Kidney tubule cell (primary cell): ENCODE data around the gene MR1.

Experiments used
- DNase-seq: peaks from one replicate; pipeline ENCODE4 v3.0.0-alpha.2; 2018; ENCODE audit warnings: low spot score

MR1 gene

GRCh38 chr1:181064011-181064623, 30.3 kb downstream of the MR1 start:
- no peak for DNase-seq

GRCh38 chr1:181064702-181065101, 30.9 kb downstream of the MR1 start:
- no peak for DNase-seq

GRCh38 chr1:181073638-181074037, 39.9 kb downstream of the MR1 start:
- peak; percentile 51 for DNase-seq

GRCh38 chr1:181075766-181076350, 42.1 kb downstream of the MR1 start:
- DNase-seq, result peak; percentile 84

GRCh38 chr1:181076852-181077251, 43.1 kb downstream of the MR1 start:
- no peak for DNase-seq

GRCh38 chr1:181077576-181078242, 43.9 kb downstream of the MR1 start:
- DNase-seq, result peak; percentile 75

GRCh38 chr1:181079382-181079781, 45.6 kb downstream of the MR1 start:
- no peak for DNase-seq

GRCh38 chr1:181079920-181080319, 46.1 kb downstream of the MR1 start:
- DNase-seq, result no peak

GRCh38 chr1:181080556-181080955, 46.8 kb downstream of the MR1 start:
- DNase-seq, result no peak

- DNase-seq, result no peak
Observed at GRCh38 chr1:181081395-181081794, 47.6 kb downstream of the MR1 start.

GRCh38 chr1:181083842-181084605, 50.2 kb downstream of the MR1 start:
- peak; percentile 33 for DNase-seq

- DNase-seq, result no peak
Observed at GRCh38 chr1:181084606-181084969, 50.8 kb downstream of the MR1 start.

- no peak for DNase-seq
Observed at GRCh38 chr1:181086091-181086490, 52.3 kb downstream of the MR1 start.

GRCh38 chr1:181086926-181087325, 53.1 kb downstream of the MR1 start:
- DNase-seq, result peak; percentile 82

- DNase-seq, result no peak
Observed at GRCh38 chr1:181087400-181087901, 53.7 kb downstream of the MR1 start.

GRCh38 chr1:181088079-181089016, 54.6 kb downstream of the MR1 start, which contains the start of gene IER5:
IER5 (plus strand) TSS chr1:181088700; CDS start chr1:181088903, 203 bp downstream.
- peak; percentile 98 for DNase-seq

GRCh38 chr1:181089017-181089675, 55.4 kb downstream of the MR1 start:
- no peak for DNase-seq

- DNase-seq, result peak; percentile 83
Observed at GRCh38 chr1:181089676-181090544, 56.1 kb downstream of the MR1 start.

GRCh38 chr1:181090641-181091126, 56.9 kb downstream of the MR1 start:
- DNase-seq, result peak; percentile 40
